Measurements from ENCODE around the gene SKOR1. TPM values are rescaled to one million over a fixed set of nuclear protein-coding genes. Genes with fewer than 3 reads are reported as not detected.

SKOR1 gene
- total RNA-seq, 2 donors from 2014 or later: 0.31 to 0.95 TPM

DNA sequence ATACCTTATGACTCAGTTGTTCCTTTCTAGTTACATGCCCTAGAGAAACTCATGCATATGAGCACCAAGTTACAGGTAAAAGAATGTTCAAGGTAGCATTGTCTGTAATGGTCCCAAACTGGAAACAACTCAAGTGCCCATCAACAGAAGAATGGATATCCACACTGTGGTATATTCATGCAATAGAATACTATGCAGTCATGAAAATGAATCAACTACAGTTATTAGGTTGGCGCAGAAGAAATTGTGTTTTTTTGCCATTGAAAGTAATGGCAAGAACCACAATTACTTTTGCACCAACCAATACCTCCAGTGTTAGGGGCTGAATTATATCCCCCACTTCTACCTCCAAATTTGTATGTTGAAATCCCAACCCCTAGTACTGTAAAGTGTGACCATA, 24.2 kb downstream of the SKOR1 start:
- Mint-ChIP-seq H3K27me3 (ENCODE audit: low read depth) (peaks cover 21% of the 10 kb centered on the region), H3K36me3 (ENCODE audit: insufficient read depth in 2 of 2) (no peaks in the 10 kb centered on the region), H3K4me3 (no peak overlapping the region), H3K27ac (no peak overlapping the region), H3K9me3 (no peaks in the 10 kb centered on the region), H3K4me1 (ENCODE audit: low read depth) (peaks cover 8% of the 10 kb centered on the region)
- DNase-seq (no peak), ATAC-seq (replicated peaks in 1 of 2) (no peak)

- Mint-ChIP-seq H3K9me3 (no peaks in the 10 kb centered on the region), H3K4me1 (ENCODE audit: low read depth) (peaks cover 8% of the 10 kb centered on the region)
- ATAC-seq (replicated peaks in 1 of 2): no peak
Measured at GRCh38 chr15:67850336-67850735, 25.0 kb downstream of the SKOR1 start.

DNA sequence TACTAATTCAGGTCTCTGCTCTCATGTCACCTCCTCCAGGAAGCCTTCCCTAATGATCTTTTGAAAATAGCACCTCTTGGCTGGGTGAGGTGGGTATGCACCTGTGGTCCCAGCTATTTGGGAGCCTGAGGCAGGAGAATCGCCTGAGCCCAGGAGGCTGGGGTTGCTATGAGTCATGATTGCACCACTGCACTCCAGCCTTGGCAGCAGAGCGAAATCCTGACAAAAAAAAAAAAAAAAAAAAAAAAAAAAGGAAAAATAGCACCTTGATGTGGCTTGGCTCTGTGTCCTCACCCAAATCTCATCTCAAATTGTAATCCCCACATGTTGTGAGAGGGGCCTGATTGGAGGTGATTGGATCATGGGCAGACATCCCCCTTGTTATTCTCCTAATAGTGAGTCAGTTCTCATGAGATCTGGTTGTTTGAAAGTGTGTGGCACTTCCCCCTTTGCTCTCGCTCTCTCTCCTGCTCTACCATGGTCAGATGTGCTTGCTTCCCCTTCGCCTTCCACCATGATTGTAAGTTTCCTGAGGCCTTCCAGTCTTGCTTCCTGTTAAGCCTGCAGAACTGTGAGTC, 25.8 kb downstream of the SKOR1 start:
- H3K9me3 Mint-ChIP-seq: no peaks in the 10 kb centered on the region
- no peak overlapping the region for H3K27ac Mint-ChIP-seq
- no peaks in the 10 kb centered on the region for H3K36me3 Mint-ChIP-seq (ENCODE audit: insufficient read depth in 2 of 2)
- DNase-seq (no peak), ATAC-seq (replicated peaks in 1 of 2) (no peak)
- H3K4me1 Mint-ChIP-seq (ENCODE audit: low read depth): peaks cover 15% of the 10 kb centered on the region
- no peak overlapping the region for H3K4me3 Mint-ChIP-seq
- H3K27me3 Mint-ChIP-seq (ENCODE audit: low read depth): peaks cover 21% of the 10 kb centered on the region

More at GRCh38 chr15:67850336-67850735, 25.0 kb downstream of the SKOR1 start:
- peaks cover 21% of the 10 kb centered on the region for H3K27me3 Mint-ChIP-seq (ENCODE audit: low read depth)
- no peak overlapping the region for H3K27ac Mint-ChIP-seq
- no peak overlapping the region for H3K4me3 Mint-ChIP-seq
- no peaks in the 10 kb centered on the region for H3K36me3 Mint-ChIP-seq (ENCODE audit: insufficient read depth in 2 of 2)
- no peak for DNase-seq

DNA sequence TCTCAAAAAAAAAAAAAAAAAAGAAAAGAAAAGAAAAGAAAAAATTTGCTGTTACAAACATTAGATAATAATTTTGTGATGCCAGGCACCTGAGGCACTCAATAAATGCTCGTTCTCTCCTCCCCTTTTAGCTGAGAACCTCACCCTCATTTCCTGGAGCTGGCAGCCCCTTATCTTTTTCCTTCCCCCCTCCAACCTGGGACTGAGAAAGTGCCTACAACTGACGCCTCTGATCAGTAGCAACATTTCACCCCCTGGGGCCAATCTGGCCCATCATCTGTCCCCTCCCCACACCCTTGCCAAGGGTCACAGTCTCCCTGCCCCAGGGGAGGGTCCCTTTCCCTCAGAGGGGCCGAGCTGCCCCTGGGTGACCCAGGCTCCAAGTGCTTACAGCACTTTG, 27.1 kb downstream of the SKOR1 start:
- H3K36me3 Mint-ChIP-seq (ENCODE audit: insufficient read depth in 2 of 2): no peaks in the 10 kb centered on the region
- no peak overlapping the region for H3K4me3 Mint-ChIP-seq
- peaks cover 15% of the 10 kb centered on the region for H3K27me3 Mint-ChIP-seq (ENCODE audit: low read depth)
- ATAC-seq (replicated peaks in 1 of 2) (no peak), DNase-seq (no peak)
- no peak overlapping the region for H3K27ac Mint-ChIP-seq
- peaks cover 18% of the 10 kb centered on the region for H3K4me1 Mint-ChIP-seq (ENCODE audit: low read depth)
- H3K9me3 Mint-ChIP-seq: no peaks in the 10 kb centered on the region

DNA sequence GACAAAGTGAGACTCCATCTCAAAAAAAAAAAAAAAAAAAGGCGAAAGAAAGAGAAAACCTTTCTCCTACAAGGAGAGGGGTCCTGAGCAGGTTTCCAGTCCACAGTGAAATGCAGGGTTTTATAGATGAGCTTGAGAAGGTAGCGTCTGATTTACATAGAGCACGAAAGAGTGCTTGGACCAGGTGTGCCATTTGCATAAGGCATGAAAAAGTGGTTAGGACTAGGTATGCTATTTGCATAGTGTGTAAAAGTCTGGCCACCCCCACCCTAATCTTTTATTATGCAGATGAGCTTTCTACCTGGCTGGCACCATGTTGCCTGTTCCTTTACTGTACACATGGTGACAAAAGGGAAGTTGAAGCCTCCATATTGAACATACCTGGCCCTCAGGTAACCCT, 28.1 kb downstream of the SKOR1 start:
- Mint-ChIP-seq H3K9me3 (no peaks in the 10 kb centered on the region), H3K4me1 (ENCODE audit: low read depth) (peaks cover 18% of the 10 kb centered on the region), H3K36me3 (ENCODE audit: insufficient read depth in 2 of 2) (no peaks in the 10 kb centered on the region), H3K4me3 (no peak overlapping the region), H3K27ac (no peak overlapping the region), H3K27me3 (ENCODE audit: low read depth) (peaks cover 10% of the 10 kb centered on the region)
- ATAC-seq (replicated peaks in 1 of 2) (no peak), DNase-seq (no peak)

DNA sequence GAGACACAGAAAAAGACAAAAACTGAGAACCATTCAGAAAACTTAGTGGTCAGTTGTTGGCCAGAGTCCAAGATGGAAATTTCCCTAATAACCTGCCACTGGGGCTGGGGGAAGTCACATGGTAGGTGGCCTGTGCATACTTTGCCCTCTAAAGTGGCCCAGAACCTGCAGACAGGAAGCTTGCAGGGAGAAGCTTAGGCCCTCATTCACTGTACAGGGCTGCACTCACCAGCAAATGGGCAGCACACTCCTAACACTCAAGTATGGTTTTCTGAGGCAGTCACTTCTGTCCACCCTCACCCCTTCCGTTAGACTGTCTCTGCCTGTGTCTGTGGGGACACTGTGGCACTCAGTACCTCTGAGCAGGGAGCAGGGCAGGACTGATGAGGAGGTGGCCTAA, 29.0 kb downstream of the SKOR1 start:
- Mint-ChIP-seq H3K4me1 (ENCODE audit: low read depth) (peaks cover 18% of the 10 kb centered on the region), H3K36me3 (ENCODE audit: insufficient read depth in 2 of 2) (no peaks in the 10 kb centered on the region), H3K9me3 (no peaks in the 10 kb centered on the region), H3K27me3 (ENCODE audit: low read depth) (peaks cover 7% of the 10 kb centered on the region), H3K27ac (no peak overlapping the region), H3K4me3 (no peak overlapping the region)
- ATAC-seq (replicated peaks in 1 of 2): no peak
- no peak for DNase-seq

- Mint-ChIP-seq H3K36me3 (ENCODE audit: insufficient read depth in 2 of 2) (no peaks in the 10 kb centered on the region), H3K27ac (no peak overlapping the region), H3K4me1 (ENCODE audit: low read depth) (peaks cover 18% of the 10 kb centered on the region), H3K4me3 (peak overlapping the region in 1 of 2 donors; percentile 12), H3K9me3 (no peaks in the 10 kb centered on the region), H3K27me3 (ENCODE audit: low read depth) (no peaks in the 10 kb centered on the region)
- peak; percentile 51 to 65 for ATAC-seq (replicated peaks in 1 of 2)
- no peak for DNase-seq
Measured at GRCh38 chr15:67855842-67856241, 30.5 kb downstream of the SKOR1 start.

GRCh38 chr15:67857220-67857619, 31.9 kb downstream of the SKOR1 start:
- ATAC-seq (replicated peaks in 1 of 2) (no peak), DNase-seq (no peak)
- Mint-ChIP-seq H3K36me3 (ENCODE audit: insufficient read depth in 2 of 2) (no peaks in the 10 kb centered on the region), H3K27ac (no peak overlapping the region), H3K27me3 (ENCODE audit: low read depth) (peaks cover 7% of the 10 kb centered on the region), H3K4me1 (ENCODE audit: low read depth) (peaks cover 10% of the 10 kb centered on the region), H3K9me3 (no peaks in the 10 kb centered on the region), H3K4me3 (no peak overlapping the region)

DNA sequence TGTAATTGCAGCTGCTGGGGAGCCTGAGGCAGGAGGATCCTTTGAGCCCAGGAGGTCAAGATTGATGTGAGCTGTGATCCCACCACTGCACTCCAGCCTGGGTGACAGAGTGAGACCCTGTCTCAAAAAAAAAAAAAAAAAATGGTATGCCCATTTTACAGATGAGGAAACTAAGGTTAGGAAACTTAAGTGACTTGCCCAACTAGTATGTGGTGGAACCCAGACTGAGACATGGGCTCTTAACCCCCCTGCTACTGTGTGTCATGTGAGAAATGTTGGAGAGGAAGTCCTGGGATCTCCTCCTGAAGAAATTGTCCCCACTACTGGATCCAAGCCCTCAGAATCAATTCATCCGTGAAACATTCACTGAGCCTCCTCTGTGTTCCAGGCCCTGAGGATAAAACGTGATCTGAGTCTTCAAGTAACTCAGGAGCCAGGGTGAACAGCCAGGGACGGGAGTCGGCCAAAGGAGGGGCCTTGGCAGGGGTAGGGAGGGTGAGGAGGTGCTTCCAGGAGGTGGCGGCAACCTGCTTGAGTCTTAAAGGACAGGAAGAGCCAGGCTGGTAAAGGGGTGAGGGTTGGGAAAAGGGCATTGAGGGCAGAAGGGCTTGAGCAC, 34.1 kb downstream of the SKOR1 start:
- H3K27me3 Mint-ChIP-seq (ENCODE audit: low read depth): peaks cover 18% of the 10 kb centered on the region
- no peak for ATAC-seq (replicated peaks in 1 of 2)

GRCh38 chr15:67861983-67862382, 36.7 kb downstream of the SKOR1 start:
- ATAC-seq (replicated peaks in 1 of 2) (no peak), DNase-seq (no peak)
- Mint-ChIP-seq H3K27me3 (ENCODE audit: low read depth) (peaks cover 30% of the 10 kb centered on the region), H3K9me3 (no peaks in the 10 kb centered on the region), H3K27ac (no peak overlapping the region), H3K4me1 (ENCODE audit: low read depth) (peaks cover 8% of the 10 kb centered on the region), H3K36me3 (ENCODE audit: insufficient read depth in 2 of 2) (peaks cover 0 to 2% of the 10 kb centered on the region in 2 donors), H3K4me3 (no peak overlapping the region)

More for the DNA sequence above, 34.1 kb downstream of the SKOR1 start:
- Mint-ChIP-seq H3K4me1 (ENCODE audit: low read depth) (peaks cover 18% of the 10 kb centered on the region), H3K27ac (no peak overlapping the region), H3K36me3 (ENCODE audit: insufficient read depth in 2 of 2) (no peaks in the 10 kb centered on the region), H3K9me3 (no peaks in the 10 kb centered on the region), H3K4me3 (no peak overlapping the region)
- no peak for DNase-seq

- Mint-ChIP-seq H3K9me3 (no peaks in the 10 kb centered on the region), H3K4me1 (ENCODE audit: low read depth) (peaks cover 8% of the 10 kb centered on the region), H3K36me3 (ENCODE audit: insufficient read depth in 2 of 2) (peaks cover 0 to 2% of the 10 kb centered on the region in 2 donors), H3K4me3 (peak overlapping the region; percentile 58 to 71), H3K27me3 (ENCODE audit: low read depth) (peaks cover 30% of the 10 kb centered on the region), H3K27ac (no peak overlapping the region)
- ATAC-seq (replicated peaks in 1 of 2) (peak in 1 of 2 donors; percentile 26), DNase-seq (no peak)
Measured at GRCh38 chr15:67862750-67863441, 37.6 kb downstream of the SKOR1 start.

- peak overlapping the region; percentile 58 to 71 for H3K4me3 Mint-ChIP-seq
- H3K9me3 Mint-ChIP-seq: no peaks in the 10 kb centered on the region
- peak; percentile 99 for ATAC-seq (replicated peaks in 1 of 2)
- DNase-seq: peak; percentile 75 to 77
- peaks cover 8% of the 10 kb centered on the region for H3K4me1 Mint-ChIP-seq (ENCODE audit: low read depth)
- H3K27ac Mint-ChIP-seq: no peak overlapping the region
- peaks cover 0 to 2% of the 10 kb centered on the region in 2 donors for H3K36me3 Mint-ChIP-seq (ENCODE audit: insufficient read depth in 2 of 2)
- H3K27me3 Mint-ChIP-seq (ENCODE audit: low read depth): peaks cover 30% of the 10 kb centered on the region
Measured at GRCh38 chr15:67863442-67863987, 38.2 kb downstream of the SKOR1 start.

DNA sequence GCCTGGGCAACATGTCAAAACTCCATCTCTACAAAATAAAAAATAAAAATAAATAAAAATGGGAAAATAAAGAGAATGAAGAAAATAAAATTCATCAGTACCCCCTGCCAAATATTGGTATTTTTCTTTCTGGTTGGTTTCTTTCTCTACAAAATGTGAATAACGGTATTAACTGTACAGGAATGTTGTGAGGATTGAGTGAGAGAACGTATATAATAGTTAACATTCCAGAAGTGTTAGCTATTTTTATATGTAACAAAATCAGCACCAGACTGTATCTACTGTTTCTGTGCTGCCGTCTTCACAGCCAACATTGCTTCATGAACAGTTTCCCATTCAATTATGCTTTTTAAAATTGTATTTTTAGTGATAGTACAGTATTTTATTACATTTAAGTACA, 40.0 kb downstream of the SKOR1 start:
- Mint-ChIP-seq H3K9me3 (no peaks in the 10 kb centered on the region), H3K4me3 (no peak overlapping the region), H3K27ac (no peak overlapping the region), H3K36me3 (ENCODE audit: insufficient read depth in 2 of 2) (peaks cover 2 to 4% of the 10 kb centered on the region in 2 donors), H3K27me3 (ENCODE audit: low read depth) (peaks cover 30% of the 10 kb centered on the region), H3K4me1 (ENCODE audit: low read depth) (peaks cover 11% of the 10 kb centered on the region)
- ATAC-seq (replicated peaks in 1 of 2): no peak
- no peak for DNase-seq
